Suprapubic skin (tissue), 4 donors: Measurements from ENCODE around the gene SLC8B1.

Experiments used
- EP300 ChIP-seq: sonication (generic); formaldehyde crosslinking; IDR thresholded peaks from one replicate; pipeline ENCODE4 v1.6.1; 2017; ENCODE audit warnings: antibody characterized with exemption
- POLR2A ChIP-seq, 2 donors: fragments of 450-650 bp; IDR thresholded peaks; one replicate each; pipeline ENCODE4 v1.6.1; 2017; ENCODE audit warnings: antibody characterized with exemption in 2 of 2, mild to moderate bottlenecking in 2 of 2, moderate library complexity in 2 of 2
- POLR2AphosphoS5 ChIP-seq, 3 donors: sonication (generic); formaldehyde crosslinking; IDR thresholded peaks; one replicate each; pipeline ENCODE4 v1.6.1; 2017; ENCODE audit warnings: antibody characterized with exemption in 3 of 3
- TF ChIP-seq, protein P1 (sequence below), 2 donors: fragments of 200-600 bp in 1 of 2; fragments of 450-650 bp in 1 of 2; sonication (generic) in 1 of 2; IDR thresholded peaks; one replicate each; pipeline ENCODE4 v1.5.1; 2016 to 2019; ENCODE audit warnings: antibody characterized with exemption in 2 of 2, mild to moderate bottlenecking in 1 of 2, moderate library complexity in 1 of 2

GRCh38 chr12:113298861-113299545, 35.9 kb downstream of the SLC8B1 start:
- TF ChIP-seq, protein P1, sequence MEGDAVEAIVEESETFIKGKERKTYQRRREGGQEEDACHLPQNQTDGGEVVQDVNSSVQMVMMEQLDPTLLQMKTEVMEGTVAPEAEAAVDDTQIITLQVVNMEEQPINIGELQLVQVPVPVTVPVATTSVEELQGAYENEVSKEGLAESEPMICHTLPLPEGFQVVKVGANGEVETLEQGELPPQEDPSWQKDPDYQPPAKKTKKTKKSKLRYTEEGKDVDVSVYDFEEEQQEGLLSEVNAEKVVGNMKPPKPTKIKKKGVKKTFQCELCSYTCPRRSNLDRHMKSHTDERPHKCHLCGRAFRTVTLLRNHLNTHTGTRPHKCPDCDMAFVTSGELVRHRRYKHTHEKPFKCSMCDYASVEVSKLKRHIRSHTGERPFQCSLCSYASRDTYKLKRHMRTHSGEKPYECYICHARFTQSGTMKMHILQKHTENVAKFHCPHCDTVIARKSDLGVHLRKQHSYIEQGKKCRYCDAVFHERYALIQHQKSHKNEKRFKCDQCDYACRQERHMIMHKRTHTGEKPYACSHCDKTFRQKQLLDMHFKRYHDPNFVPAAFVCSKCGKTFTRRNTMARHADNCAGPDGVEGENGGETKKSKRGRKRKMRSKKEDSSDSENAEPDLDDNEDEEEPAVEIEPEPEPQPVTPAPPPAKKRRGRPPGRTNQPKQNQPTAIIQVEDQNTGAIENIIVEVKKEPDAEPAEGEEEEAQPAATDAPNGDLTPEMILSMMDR (IDR thresholded peaks at IDR 0.05), result no peak
- peak in 1 of 3 donors; percentile 26 for TF ChIP-seq POLR2AphosphoS5 (IDR thresholded peaks at IDR 0.05)
- TF ChIP-seq POLR2A (IDR thresholded peaks at IDR 0.05), result no peak
- no peak for TF ChIP-seq EP300
